Measurements from ENCODE around the gene DLX6.

Gene DLX6

GRCh38 chr7:96968981-96969380 lies 36.4 kb upstream of the DLX6 start:
- H2AFZ ChIP-seq (ENCODE audit: low read depth, low read length): no peak overlapping the region
- no peaks in the 10 kb centered on the region for H3K4me1 ChIP-seq (ENCODE audit: insufficient read depth, low read length)
- no peaks in the 10 kb centered on the region for H3K36me3 ChIP-seq (ENCODE audit: insufficient read depth, low read length)
- H3K79me2 ChIP-seq (ENCODE audit: insufficient read depth, low read length): no peaks in the 10 kb centered on the region
- no peak for TF ChIP-seq EZH2 (IDR thresholded peaks at IDR 0.05; ENCODE audit: borderline replicate concordance, low read depth, low read length, severe bottlenecking)
- no peak for TF ChIP-seq CTCF (IDR thresholded peaks at IDR 0.05; ENCODE audit: borderline replicate concordance, extremely low read depth, low read length, poor library complexity, severe bottlenecking)
- no peaks in the 10 kb centered on the region for H3K27me3 ChIP-seq (ENCODE audit: insufficient read depth, low read length, poor library complexity)
- H4K20me1 ChIP-seq (ENCODE audit: insufficient read depth, low read length): no peaks in the 10 kb centered on the region
- H3K4me3 ChIP-seq (ENCODE audit: low read depth in 1 of 2, low read length in 2 of 2): no peak overlapping the region
- no peak overlapping the region for H3K9ac ChIP-seq (ENCODE audit: low read depth, low read length)
- H3K9me3 ChIP-seq (ENCODE audit: insufficient read depth, low read length, severe bottlenecking): no peaks in the 10 kb centered on the region
- DNase-seq (no peak), ATAC-seq (ENCODE audit: insufficient read depth, low read depth) (no peak)
- no peak overlapping the region for H3K27ac ChIP-seq (ENCODE audit: low read length)
- H3K4me2 ChIP-seq (ENCODE audit: insufficient read depth, low read length): no peak overlapping the region

- H3K36me3 ChIP-seq (ENCODE audit: insufficient read depth, low read length): no peaks in the 10 kb centered on the region
Observed at GRCh38 chr7:96970739-96971138, 34.6 kb upstream of the DLX6 start.

GRCh38 chr7:96973986-96974385 lies 31.4 kb upstream of the DLX6 start:
- Histone ChIP-seq H3K79me2 (ENCODE audit: insufficient read depth, low read length) (no peaks in the 10 kb centered on the region), H3K4me3 (ENCODE audit: low read depth in 1 of 2, low read length in 2 of 2) (no peak overlapping the region), H3K9me3 (ENCODE audit: insufficient read depth, low read length, severe bottlenecking) (no peaks in the 10 kb centered on the region), H4K20me1 (ENCODE audit: insufficient read depth, low read length) (no peaks in the 10 kb centered on the region), H2AFZ (ENCODE audit: low read depth, low read length) (no peak overlapping the region), H3K27ac (ENCODE audit: low read length) (no peak overlapping the region), H3K4me2 (ENCODE audit: insufficient read depth, low read length) (no peak overlapping the region), H3K27me3 (ENCODE audit: insufficient read depth, low read length, poor library complexity) (no peaks in the 10 kb centered on the region), H3K9ac (ENCODE audit: low read depth, low read length) (no peak overlapping the region), H3K4me1 (ENCODE audit: insufficient read depth, low read length) (no peaks in the 10 kb centered on the region), H3K36me3 (ENCODE audit: insufficient read depth, low read length) (no peaks in the 10 kb centered on the region)
- no peak for TF ChIP-seq CTCF (IDR thresholded peaks at IDR 0.05; ENCODE audit: borderline replicate concordance, extremely low read depth, low read length, poor library complexity, severe bottlenecking)
- DNase-seq: no peak
- ATAC-seq (ENCODE audit: insufficient read depth, low read depth): no peak

More at GRCh38 chr7:96970739-96971138, 34.6 kb upstream of the DLX6 start:
- Histone ChIP-seq H3K27ac (ENCODE audit: low read length) (no peak overlapping the region), H3K9me3 (ENCODE audit: insufficient read depth, low read length, severe bottlenecking) (no peaks in the 10 kb centered on the region), H3K4me2 (ENCODE audit: insufficient read depth, low read length) (no peak overlapping the region), H3K27me3 (ENCODE audit: insufficient read depth, low read length, poor library complexity) (no peaks in the 10 kb centered on the region), H3K9ac (ENCODE audit: low read depth, low read length) (no peak overlapping the region), H2AFZ (ENCODE audit: low read depth, low read length) (no peak overlapping the region), H3K79me2 (ENCODE audit: insufficient read depth, low read length) (no peaks in the 10 kb centered on the region), H4K20me1 (ENCODE audit: insufficient read depth, low read length) (no peaks in the 10 kb centered on the region), H3K4me3 (ENCODE audit: low read depth in 1 of 2, low read length in 2 of 2) (no peak overlapping the region), H3K4me1 (ENCODE audit: insufficient read depth, low read length) (no peaks in the 10 kb centered on the region)
- ATAC-seq (ENCODE audit: insufficient read depth, low read depth) (no peak), DNase-seq (no peak)
- no peak for TF ChIP-seq CTCF (IDR thresholded peaks at IDR 0.05; ENCODE audit: borderline replicate concordance, extremely low read depth, low read length, poor library complexity, severe bottlenecking)
- TF ChIP-seq EZH2 (IDR thresholded peaks at IDR 0.05; ENCODE audit: borderline replicate concordance, low read depth, low read length, severe bottlenecking): no peak

- no peak for DNase-seq
- Histone ChIP-seq H2AFZ (ENCODE audit: low read depth, low read length) (no peak overlapping the region), H4K20me1 (ENCODE audit: insufficient read depth, low read length) (no peaks in the 10 kb centered on the region), H3K79me2 (ENCODE audit: insufficient read depth, low read length) (no peaks in the 10 kb centered on the region), H3K27me3 (ENCODE audit: insufficient read depth, low read length, poor library complexity) (no peaks in the 10 kb centered on the region), H3K36me3 (ENCODE audit: insufficient read depth, low read length) (no peaks in the 10 kb centered on the region), H3K4me2 (ENCODE audit: insufficient read depth, low read length) (no peak overlapping the region), H3K9ac (ENCODE audit: low read depth, low read length) (no peak overlapping the region), H3K4me1 (ENCODE audit: insufficient read depth, low read length) (no peaks in the 10 kb centered on the region), H3K27ac (ENCODE audit: low read length) (no peak overlapping the region), H3K4me3 (ENCODE audit: low read depth in 1 of 2, low read length in 2 of 2) (no peak overlapping the region), H3K9me3 (ENCODE audit: insufficient read depth, low read length, severe bottlenecking) (no peaks in the 10 kb centered on the region)
- TF ChIP-seq CTCF (IDR thresholded peaks at IDR 0.05; ENCODE audit: borderline replicate concordance, extremely low read depth, low read length, poor library complexity, severe bottlenecking) (no peak), EZH2 (IDR thresholded peaks at IDR 0.05; ENCODE audit: borderline replicate concordance, low read depth, low read length, severe bottlenecking) (no peak)
- no peak for ATAC-seq (ENCODE audit: insufficient read depth, low read depth)
Observed at GRCh38 chr7:96976106-96976505, 29.2 kb upstream of the DLX6 start.

All from DND-41 (cell line).